Activated CD8-positive, alpha-beta memory T cell treated with anti-CD3 and anti-CD28 coated beads, Interleukin-2, amount 50 U/mL, for 1 hour (primary cell): ENCODE measurements around the gene PGLYRP4.
"Not testable (repeated sequence)": the region's sequence is repeated elsewhere in the genome, so short reads cannot be mapped to it uniquely, and the experiment has no call there.

Experiments used
- DNase-seq: peaks from one replicate; pipeline ENCODE4 v3.0.0-alpha.2; 2020; ENCODE audit errors: extremely low read depth

PGLYRP4 gene

GRCh38 chr1:153356392-153357075 is 7.9 kb upstream of the PGLYRP4 start:
- no peak for DNase-seq

- no peak for DNase-seq
Observed at GRCh38 chr1:153355445-153356071, 6.9 kb upstream of the PGLYRP4 start.

GRCh38 chr1:153354515-153355193 is 6.0 kb upstream of the PGLYRP4 start:
- DNase-seq, result no peak

- DNase-seq, result no peak
Observed at GRCh38 chr1:153353226-153353947, 4.7 kb upstream of the PGLYRP4 start.

GRCh38 chr1:153352523-153352922 is 3.9 kb upstream of the PGLYRP4 start:
- peak; percentile 21 for DNase-seq

GRCh38 chr1:153350321-153350957 is 1.8 kb upstream of the PGLYRP4 start:
- DNase-seq, result no peak

- no peak for DNase-seq
Observed at GRCh38 chr1:153349363-153350320, 1.0 kb upstream of the PGLYRP4 start.

- DNase-seq, result no peak
Observed at GRCh38 chr1:153347856-153348255, 785 bp downstream of the PGLYRP4 start.

GRCh38 chr1:153347049-153347448 is 1.6 kb downstream of the PGLYRP4 start:
- not testable (repeated sequence) for DNase-seq

GRCh38 chr1:153346077-153346723 is 2.4 kb downstream of the PGLYRP4 start:
- no peak for DNase-seq

- DNase-seq, result no peak
Observed at GRCh38 chr1:153345187-153346076, 3.2 kb downstream of the PGLYRP4 start.

GRCh38 chr1:153344718-153345025 is 4.0 kb downstream of the PGLYRP4 start:
- no peak for DNase-seq

- DNase-seq, result no peak
Observed at GRCh38 chr1:153343811-153344717, 4.6 kb downstream of the PGLYRP4 start.

- DNase-seq, result no peak
Observed at GRCh38 chr1:153343040-153343681, 5.5 kb downstream of the PGLYRP4 start.

GRCh38 chr1:153342178-153342577 is 6.5 kb downstream of the PGLYRP4 start:
- DNase-seq, result no peak

- no peak for DNase-seq
Observed at GRCh38 chr1:153341431-153341934, 7.2 kb downstream of the PGLYRP4 start.

GRCh38 chr1:153340356-153340755 is 8.3 kb downstream of the PGLYRP4 start:
- DNase-seq, result no peak

GRCh38 chr1:153339802-153340201 is 8.8 kb downstream of the PGLYRP4 start:
- DNase-seq, result no peak
